GM19452 (cell line): ENCODE measurements around the gene ZBTB47.

ENCODE experiments used
- ATAC-seq: cut with Tn5 transposase; IDR thresholded peaks from one replicate; pipeline ENCODE4 v1.9.1; 2021; ENCODE audit not compliant: unreplicated experiment

ZBTB47 gene

DNA sequence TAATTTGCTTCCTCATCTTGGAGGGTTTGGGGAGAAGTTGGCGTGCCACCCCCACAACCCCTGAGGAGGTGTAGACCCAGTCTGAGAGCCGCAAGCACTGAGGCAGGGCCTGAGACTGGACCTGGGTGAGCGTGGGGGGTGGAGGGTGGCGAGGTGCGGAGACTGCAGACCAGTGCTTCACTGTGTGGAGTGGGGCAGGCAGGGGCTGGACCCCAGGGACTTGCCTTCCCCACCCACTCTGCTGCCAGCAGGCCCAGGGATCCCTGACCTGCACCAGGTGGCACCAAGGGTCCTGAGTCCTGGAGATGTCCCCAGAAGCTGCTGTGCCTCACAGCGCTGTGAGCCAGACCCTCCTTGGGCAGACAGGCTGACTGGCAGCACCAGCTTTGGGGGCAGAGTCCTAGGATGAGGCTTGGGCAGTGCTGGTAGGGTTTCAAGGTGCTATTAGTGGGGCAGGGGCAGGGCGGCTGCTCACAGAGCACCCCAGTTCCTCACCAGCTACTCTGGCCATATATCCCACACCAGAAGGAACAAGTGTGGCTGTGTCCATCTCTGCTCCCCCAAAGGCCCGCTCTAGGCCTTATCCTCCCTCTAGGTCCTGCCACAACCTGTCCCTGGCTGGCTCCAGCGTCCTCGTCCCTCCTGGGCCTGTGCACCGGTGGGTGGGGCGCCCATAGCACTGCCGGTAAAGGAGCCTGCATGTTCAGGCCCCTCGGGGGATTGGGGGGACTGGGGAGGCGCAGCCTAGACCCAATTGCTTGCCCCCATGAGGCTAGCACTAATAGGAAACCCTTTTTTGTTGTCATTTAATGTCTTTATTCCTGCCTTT, 11.8 kb downstream of the ZBTB47 start:
- ATAC-seq = no peak

GRCh38 chr3:42666022-42666421, 12.5 kb downstream of the ZBTB47 start:
- ATAC-seq = no peak

DNA sequence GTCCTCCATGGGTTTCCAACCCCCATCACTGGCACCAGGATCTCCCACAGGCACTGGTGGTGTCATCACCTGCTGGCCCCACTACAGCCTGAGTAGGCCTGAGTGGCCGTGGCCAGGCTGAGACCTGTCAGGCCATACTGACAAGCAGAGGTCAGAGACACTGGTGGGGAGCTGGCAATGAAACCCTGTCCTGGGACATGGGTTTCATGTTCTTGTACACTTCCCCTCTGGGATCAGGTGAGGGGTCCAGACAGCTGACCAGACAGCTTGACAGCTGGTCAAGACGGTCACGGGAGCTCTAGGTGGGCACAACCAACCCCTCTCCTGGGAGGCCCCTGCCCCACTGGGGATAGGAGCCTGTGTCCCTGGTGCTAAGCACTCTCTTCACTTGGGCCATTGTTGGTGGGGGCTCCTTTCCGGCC, 13.1 kb downstream of the ZBTB47 start:
- ATAC-seq = no peak

- no peak for ATAC-seq
These were observed 13.6 kb downstream of the ZBTB47 start for GRCh38 chr3:42667096-42667522.

GRCh38 chr3:42667523-42668412, 14.3 kb downstream of the ZBTB47 start:
- no peak for ATAC-seq

GRCh38 chr3:42668413-42668760, 14.9 kb downstream of the ZBTB47 start:
- no peak for ATAC-seq

DNA sequence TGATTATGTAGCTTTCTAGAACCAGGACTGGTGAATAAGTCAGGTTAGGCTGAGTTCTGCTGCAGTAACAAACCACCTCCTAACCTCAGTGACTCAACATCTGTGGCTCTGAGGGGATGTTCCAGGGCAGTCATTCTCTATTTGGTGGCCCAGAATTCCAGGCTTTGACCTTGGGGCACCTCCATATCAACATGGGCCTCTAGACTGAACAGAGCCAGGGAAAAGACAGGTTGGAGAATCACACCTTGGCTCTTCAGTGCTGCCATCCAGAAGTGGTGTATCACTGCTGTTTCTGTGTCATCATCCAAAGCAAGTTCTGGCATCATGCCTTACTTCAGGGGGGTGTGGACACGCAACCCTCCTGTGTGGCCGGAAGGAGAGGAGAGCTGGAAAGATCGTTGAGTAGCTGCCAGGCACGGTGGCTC, 15.3 kb downstream of the ZBTB47 start:
- ATAC-seq = no peak

DNA sequence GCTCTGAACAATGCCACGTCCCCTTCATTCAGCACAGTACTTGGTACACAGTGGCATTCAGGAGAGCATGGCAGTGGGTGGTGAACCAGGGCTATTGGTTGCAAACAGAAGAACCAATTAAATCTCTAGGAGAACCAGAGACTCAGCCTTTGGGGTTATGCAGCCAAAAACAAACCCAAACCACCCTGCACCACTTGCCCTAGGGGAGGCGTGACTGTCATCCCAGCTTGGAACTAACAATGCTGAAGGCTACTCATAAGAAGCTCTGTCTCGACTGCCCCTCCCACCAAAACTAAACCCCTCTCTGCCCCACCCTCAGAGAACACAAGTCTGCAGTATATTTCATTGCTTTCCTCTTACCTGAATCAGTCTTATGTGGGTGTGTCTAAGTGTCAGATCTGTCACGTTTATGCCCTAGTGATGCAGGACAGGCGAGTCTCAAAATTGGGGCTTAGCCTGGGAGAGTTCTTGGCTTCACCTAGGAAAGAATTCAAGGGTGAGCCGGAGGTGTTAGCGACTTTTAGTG, 16.6 kb downstream of the ZBTB47 start:
- ATAC-seq = no peak

GRCh38 chr3:42670670-42671069, 17.2 kb downstream of the ZBTB47 start:
- no peak for ATAC-seq

GRCh38 chr3:42672515-42672914, 19.0 kb downstream of the ZBTB47 start:
- ATAC-seq = no peak

DNA sequence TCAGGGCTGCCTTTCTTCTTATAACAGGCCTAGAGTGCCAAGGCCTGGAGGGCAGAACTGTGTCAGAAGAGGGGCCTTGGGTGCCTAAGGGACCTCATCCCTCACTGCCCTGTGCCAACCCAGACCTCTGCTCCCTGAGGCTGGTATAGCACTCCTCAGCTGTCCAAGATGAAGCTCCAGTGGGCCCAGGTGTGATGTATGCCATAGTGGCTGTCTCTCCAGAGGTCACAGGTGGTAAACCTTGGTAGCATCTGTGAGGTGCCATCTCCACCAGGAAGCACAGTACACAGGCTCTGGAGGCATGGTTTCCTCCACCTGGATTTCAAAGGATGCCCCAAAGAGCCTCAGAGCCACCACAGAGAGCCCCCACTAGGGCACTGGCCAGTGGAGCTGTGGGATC, 19.6 kb downstream of the ZBTB47 start:
- ATAC-seq = no peak

- ATAC-seq = no peak
These were observed 20.6 kb downstream of the ZBTB47 start for GRCh38 chr3:42674146-42674545.

GRCh38 chr3:42675909-42676308, 22.4 kb downstream of the ZBTB47 start:
- no peak for ATAC-seq

- no peak for ATAC-seq
These were observed 24.9 kb downstream of the ZBTB47 start for GRCh38 chr3:42678447-42678846.

DNA sequence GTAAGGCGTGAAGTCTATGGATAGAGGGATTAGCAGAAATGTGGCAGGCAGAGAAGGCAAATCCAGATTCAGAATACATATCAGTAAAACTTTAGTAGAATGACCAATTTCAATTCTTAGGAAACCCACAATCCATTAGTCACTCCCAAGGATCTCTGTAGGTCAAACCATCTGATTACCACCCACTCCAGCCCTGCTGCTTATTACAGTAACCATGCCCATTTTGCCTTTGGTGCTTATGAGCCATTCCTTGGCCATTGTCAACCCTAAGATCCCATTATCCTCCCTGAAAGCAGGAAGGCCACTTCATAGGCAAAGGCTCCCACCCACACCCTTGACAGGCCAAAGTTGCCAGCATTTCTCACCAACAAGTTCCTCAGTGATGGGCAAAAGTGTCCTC, 26.8 kb downstream of the ZBTB47 start:
- ATAC-seq = no peak

DNA sequence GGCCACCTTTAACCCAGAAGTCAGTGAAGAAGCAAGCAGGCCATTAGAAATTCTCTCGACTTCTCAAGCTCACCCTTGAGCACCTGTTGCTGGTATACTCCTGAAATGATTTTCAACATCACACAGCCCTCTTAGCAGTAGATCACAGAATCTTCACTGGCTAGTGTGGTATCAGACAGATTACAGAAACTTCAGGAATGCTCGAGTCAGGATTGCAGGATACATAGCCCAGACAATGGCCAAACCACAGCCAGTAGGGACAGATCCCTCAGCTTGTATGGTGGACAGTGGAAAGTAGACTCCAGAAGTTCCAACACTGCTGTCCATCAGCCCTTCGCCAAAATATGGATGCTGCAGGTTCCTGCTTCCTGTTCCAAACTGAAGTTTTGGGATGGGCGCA, 27.3 kb downstream of the ZBTB47 start:
- no peak for ATAC-seq

GRCh38 chr3:42681361-42682038, 28.0 kb downstream of the ZBTB47 start:
- no peak for ATAC-seq

DNA sequence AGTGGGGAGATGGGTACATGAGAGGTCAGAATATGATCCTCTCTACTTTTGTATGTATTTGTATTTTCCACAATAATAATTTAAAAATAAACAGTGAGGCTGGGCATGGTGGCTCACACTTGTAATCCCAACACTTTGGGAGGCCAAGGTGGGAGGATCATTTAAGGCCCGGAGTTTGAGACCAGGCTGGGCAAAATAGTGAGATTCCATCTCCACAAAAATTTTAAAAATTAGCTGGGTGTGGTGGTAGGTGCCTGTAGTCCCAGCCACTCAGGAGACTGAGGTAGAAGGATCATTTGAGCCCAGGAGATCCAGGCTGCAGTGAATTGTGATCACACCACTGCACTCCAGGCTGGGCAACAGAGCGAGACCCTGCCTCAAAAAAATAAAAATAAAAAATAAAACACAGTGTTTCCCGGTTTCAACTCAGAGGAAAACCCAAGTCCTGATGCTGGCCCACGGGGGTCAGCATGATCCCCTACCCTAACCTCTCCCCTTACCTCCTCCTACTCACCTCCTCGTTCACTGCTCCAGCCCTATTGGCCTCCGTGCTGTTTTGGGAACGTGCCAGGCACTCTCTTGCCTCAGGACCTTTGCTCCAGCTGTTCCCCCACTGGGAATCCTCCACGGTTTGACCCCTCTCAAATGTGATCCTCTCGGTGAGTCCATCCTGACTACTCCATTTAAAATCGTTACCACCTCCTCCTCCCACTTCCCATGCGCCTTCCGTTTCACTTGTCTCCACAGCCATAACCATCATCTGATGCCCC, 29.0 kb downstream of the ZBTB47 start:
- no peak for ATAC-seq

DNA sequence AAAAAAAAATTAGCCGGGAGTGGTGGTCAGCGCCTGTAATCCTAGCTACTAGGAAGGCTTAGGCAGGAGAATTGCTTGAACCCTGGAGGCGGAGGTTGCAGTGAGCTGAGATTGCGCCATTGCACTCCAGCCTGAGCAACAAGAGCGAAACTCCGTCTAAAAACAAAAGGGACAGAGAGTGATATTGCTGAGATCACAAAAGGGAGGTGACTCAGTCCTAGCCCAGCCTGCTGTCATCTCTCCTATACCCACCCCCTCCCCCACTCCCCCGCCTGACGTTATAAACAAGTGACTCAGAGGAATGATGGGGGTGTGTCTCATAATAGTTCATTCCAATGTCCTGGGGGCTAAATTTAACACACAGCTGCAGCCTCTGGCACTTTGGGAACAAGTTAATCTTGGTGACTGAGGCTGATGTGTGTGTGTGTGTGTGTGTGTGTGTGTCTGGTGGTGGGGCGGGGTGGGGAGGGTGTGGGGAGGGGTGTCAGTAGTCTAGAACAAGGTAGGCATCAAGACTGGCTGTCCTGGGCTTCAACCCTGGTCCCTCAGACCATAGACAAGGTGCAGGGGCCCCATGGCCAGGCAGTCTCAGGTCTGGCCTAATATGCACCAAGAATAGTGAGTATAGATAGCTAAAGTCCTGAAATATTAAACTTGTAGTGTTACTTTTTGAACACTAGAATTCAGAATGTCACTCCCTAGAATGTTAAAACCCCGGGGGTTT, 30.5 kb downstream of the ZBTB47 start:
- no peak for ATAC-seq
